Measurements from ENCODE around the gene GLIPR2. TPM values are rescaled to one million over a fixed set of nuclear protein-coding genes. Genes with fewer than 3 reads are reported as not detected.

The GLIPR2 gene
- total RNA-seq, 2 donors from 2014 or later = 11.2 to 11.6 TPM

GRCh38 chr9:36147441-36148175 is 11.1 kb downstream of the GLIPR2 start:
- Histone ChIP-seq H3K36me3 (no peaks in the 10 kb centered on the region), H3K9me3 (no peaks in the 10 kb centered on the region), H3K27ac (peak overlapping the region in 1 of 2 donors; percentile 64), H3K4me1 (peaks cover 0 to 52% of the 10 kb centered on the region in 2 donors), H3K27me3 (no peaks in the 10 kb centered on the region), H3K4me3 (no peak overlapping the region)
- DNase-seq (ENCODE audit: low spot score) = no peak
- TF ChIP-seq CTCF (IDR thresholded peaks at IDR 0.05) = no peak

GRCh38 chr9:36148311-36149051 is 11.9 kb downstream of the GLIPR2 start:
- no peaks in the 10 kb centered on the region for H3K9me3 ChIP-seq
- peaks cover 0 to 48% of the 10 kb centered on the region in 2 donors for H3K4me1 ChIP-seq
- H3K27me3 ChIP-seq = no peaks in the 10 kb centered on the region
- DNase-seq (ENCODE audit: low spot score) = peak; percentile 99
- no peak for TF ChIP-seq CTCF (IDR thresholded peaks at IDR 0.05)
- no peaks in the 10 kb centered on the region for H3K36me3 ChIP-seq
- peak overlapping the region; percentile 60 to 64 for H3K27ac ChIP-seq
- no peak overlapping the region for H3K4me3 ChIP-seq

- H3K4me3 ChIP-seq = no peak overlapping the region
- H3K4me1 ChIP-seq = peaks cover 0 to 48% of the 10 kb centered on the region in 2 donors
- H3K36me3 ChIP-seq = no peaks in the 10 kb centered on the region
- no peaks in the 10 kb centered on the region for H3K27me3 ChIP-seq
- DNase-seq (ENCODE audit: low spot score) = no peak
- H3K9me3 ChIP-seq = no peaks in the 10 kb centered on the region
- H3K27ac ChIP-seq = peak overlapping the region; percentile 50 to 64
- TF ChIP-seq CTCF (IDR thresholded peaks at IDR 0.05) = no peak
These were observed 12.7 kb downstream of the GLIPR2 start for GRCh38 chr9:36149197-36149596.

GRCh38 chr9:36150574-36151315 is 14.2 kb downstream of the GLIPR2 start:
- Histone ChIP-seq H3K4me1 (peaks cover 0 to 59% of the 10 kb centered on the region in 2 donors), H3K27ac (peak overlapping the region; percentile 32 to 49), H3K9me3 (no peaks in the 10 kb centered on the region), H3K4me3 (no peak overlapping the region), H3K27me3 (no peaks in the 10 kb centered on the region), H3K36me3 (no peaks in the 10 kb centered on the region)
- DNase-seq (ENCODE audit: low spot score) = no peak
- no peak for TF ChIP-seq CTCF (IDR thresholded peaks at IDR 0.05)

GRCh38 chr9:36151316-36152210 is 15.0 kb downstream of the GLIPR2 start:
- H3K27ac ChIP-seq = peak overlapping the region; percentile 32 to 49
- no peak for DNase-seq (ENCODE audit: low spot score)
- H3K4me1 ChIP-seq = peaks cover 0 to 59% of the 10 kb centered on the region in 2 donors
- no peak overlapping the region for H3K4me3 ChIP-seq
- H3K27me3 ChIP-seq = no peaks in the 10 kb centered on the region
- TF ChIP-seq CTCF (IDR thresholded peaks at IDR 0.05) = no peak
- no peaks in the 10 kb centered on the region for H3K9me3 ChIP-seq
- peaks cover 3% of the 10 kb centered on the region for H3K36me3 ChIP-seq
